GM23338 (cell line): ENCODE measurements around the gene ATN1. TPM values are rescaled to one million over a fixed set of nuclear protein-coding genes. Genes with fewer than 3 reads are reported as not detected.

Source experiments
- ATAC-seq: fragments of 200-7000 bp; cut with Tn5 transposase; 3 replicates; pipeline ENCODE4 v1.9.1; 2020
- DNase-seq: peaks from one replicate; pipeline ENCODE4 v3.0.0-alpha.2; 2015; ENCODE audit warnings: low spot score
- H2AFZ ChIP-seq: fragments of 200-600 bp; sonication (generic); 2 replicates; pipeline ENCODE4 v1.8.0; 2016; ENCODE audit warnings: antibody characterized with exemption, mild to moderate bottlenecking, moderate library complexity
- H3F3A ChIP-seq: fragments of 200-600 bp; sonication (generic); replicated peaks from 2 replicates; pipeline ENCODE4 v1.8.0; 2017; ENCODE audit warnings: antibody characterized with exemption, mixed run types, low read depth
- H3K27ac ChIP-seq: fragments of 200-600 bp; sonication (generic); 2 replicates; pipeline ENCODE4 v1.6.1; 2016; ENCODE audit warnings: low read depth
- H3K27me3 ChIP-seq: fragments of 200-600 bp; sonication (generic); 2 replicates; pipeline ENCODE4 v1.8.0; 2016; ENCODE audit warnings: mild to moderate bottlenecking, mixed run types, moderate library complexity; ENCODE audit not compliant: insufficient read depth
- H3K36me3 ChIP-seq: fragments of 200-600 bp; sonication (generic); 2 replicates; pipeline ENCODE4 v1.8.0; 2016; ENCODE audit warnings: mild to moderate bottlenecking; ENCODE audit not compliant: insufficient read depth
- H3K4me1 ChIP-seq: fragments of 200-600 bp; sonication (generic); 2 replicates; pipeline ENCODE4 v1.8.0; 2016; ENCODE audit warnings: mild to moderate bottlenecking, moderate library complexity; ENCODE audit not compliant: insufficient read depth
- H3K4me2 ChIP-seq: fragments of 200-600 bp; sonication (generic); 2 replicates; pipeline ENCODE4 v1.7.1; 2017; ENCODE audit warnings: mixed run types
- H3K4me3 ChIP-seq: fragments of 200-600 bp; sonication (generic); 2 replicates; pipeline ENCODE4 v1.6.1; 2016; ENCODE audit warnings: mixed run types
- H3K79me2 ChIP-seq: fragments of 200-600 bp; sonication (generic); replicated peaks from 2 replicates; pipeline ENCODE4 v1.8.0; 2017; ENCODE audit warnings: mild to moderate bottlenecking; ENCODE audit not compliant: insufficient read depth
- H3K9me2 ChIP-seq: fragments of 200-600 bp; sonication (generic); 2 replicates; pipeline ENCODE4 v1.8.0; 2017; ENCODE audit not compliant: insufficient read depth
- H4K20me1 ChIP-seq: fragments of 200-600 bp; sonication (generic); replicated peaks from 2 replicates; pipeline ENCODE4 v1.8.0; 2017; ENCODE audit warnings: mild to moderate bottlenecking; ENCODE audit not compliant: insufficient read depth
- H3K27ac Mint-ChIP-seq: 2 replicates; pipeline ENCODE4 v1.8.0; 2020; ENCODE audit warnings: inconsistent platforms, mild to moderate bottlenecking, moderate library complexity, mixed read lengths
- H3K27me3 Mint-ChIP-seq: 3 replicates; pipeline ENCODE4 v1.8.0; 2022; ENCODE audit warnings: low read depth, mild to moderate bottlenecking, moderate library complexity, mixed read lengths, inconsistent platforms; ENCODE audit not compliant: insufficient read depth, poor library complexity
- H3K36me3 Mint-ChIP-seq: 3 replicates; pipeline ENCODE4 v1.8.0; 2021; ENCODE audit warnings: low read depth, mild to moderate bottlenecking, inconsistent platforms, moderate library complexity, mixed read lengths
- H3K4me1 Mint-ChIP-seq: 3 replicates; pipeline ENCODE4 v1.8.0; 2020; ENCODE audit warnings: mild to moderate bottlenecking, inconsistent platforms, mixed read lengths
- H3K4me3 Mint-ChIP-seq: 3 replicates; pipeline ENCODE4 v1.8.0; 2021; ENCODE audit warnings: moderate library complexity, mild to moderate bottlenecking, inconsistent platforms, mixed read lengths
- H3K9me3 Mint-ChIP-seq: 3 replicates; pipeline ENCODE4 v1.8.0; 2020; ENCODE audit warnings: moderate library complexity, mild to moderate bottlenecking, inconsistent platforms, mixed read lengths
- CTCF ChIP-seq, 2 experiments: fragments of 200-600 bp in 1 of 2; sonication (generic) in 1 of 2; conservative IDR thresholded peaks; 2 replicates each; pipeline versions ENCODE4 v1.5.1 to v1.6.1; 2016 to 2017; ENCODE audit warnings: antibody characterized with exemption in 2 of 2, low read depth in 2 of 2, mild to moderate bottlenecking in 2 of 2, moderate library complexity in 1 of 2
- EZH2 ChIP-seq: fragments of 200-600 bp; sonication (generic); IDR thresholded peaks from one replicate; pipeline ENCODE4 v1.8.0; 2017; ENCODE audit warnings: antibody characterized with exemption, mild to moderate bottlenecking, low read depth; ENCODE audit not compliant: unreplicated experiment
- EZH2phosphoT487 ChIP-seq: fragments of 200-600 bp; sonication (generic); IDR thresholded peaks from one replicate; pipeline ENCODE4 v1.8.1; 2018; ENCODE audit warnings: antibody characterized with exemption; ENCODE audit not compliant: unreplicated experiment
- JUNB ChIP-seq: IDR thresholded peaks from one replicate; pipeline ENCODE4 v1.6.1; 2016; ENCODE audit warnings: antibody characterized with exemption; ENCODE audit not compliant: unreplicated experiment
- STAT1 ChIP-seq: IDR thresholded peaks from one replicate; pipeline ENCODE4 v1.6.1; 2016; ENCODE audit warnings: antibody characterized with exemption; ENCODE audit not compliant: unreplicated experiment
- ZNF462 ChIP-seq: fragments of 250-450 bp; sonication (Bioruptor Pico); IDR thresholded peaks from 2 replicates; pipeline ENCODE4 v1.5.0; 2020; ENCODE audit warnings: mild to moderate bottlenecking, moderate library complexity
- polyA plus RNA-seq: library from polyadenylated mRNA; unstranded; fragments of >200 nt; fragmentation: Nextera tagmentation; extraction: Ambion mirVana; gene quantifications from 2 replicates; pipeline ENCODE4 v1.2.1, GENCODE V29; 2016
- total RNA-seq: library from RNA; depleted of rRNA; stranded (reverse); fragments of >200 nt; shearing (Covaris generic); gene quantifications from 2 replicates; pipeline ENCODE4 v1.2.3, GENCODE V29; 2014

The ATN1 gene
- total and polyA plus RNA-seq, 2 experiments from 2014 or later: 27.2 to 49.6 TPM

GRCh38 chr12:6963791-6964413 lies 36.1 kb downstream of the ATN1 start:
- Histone ChIP-seq H3K27me3 (no peaks in the 10 kb centered on the region), H3K4me2 (peak overlapping the region; percentile 98), H2AFZ (no peak overlapping the region), H3F3A (peaks cover 60% of the 10 kb centered on the region), H3K79me2 (peaks cover 35% of the 10 kb centered on the region), H4K20me1 (peaks cover 7% of the 10 kb centered on the region; the same call in 1 of the 2 replicates), H3K4me1 (peaks cover 40% of the 10 kb centered on the region), H3K27ac (peak overlapping the region; percentile 98), H3K36me3 (peaks cover 28% of the 10 kb centered on the region), H3K4me3 (peak overlapping the region; percentile 95), H3K9me2 (no peaks in the 10 kb centered on the region)
- Mint-ChIP-seq H3K9me3 (no peaks in the 10 kb centered on the region), H3K4me1 (peaks cover 58% of the 10 kb centered on the region), H3K36me3 (peaks cover 50% of the 10 kb centered on the region), H3K27ac (peak overlapping the region; percentile 93), H3K4me3 (peak overlapping the region; percentile 86), H3K27me3 (peaks cover 25% of the 10 kb centered on the region)
- no peak for TF ChIP-seq CTCF (conservative IDR thresholded peaks at IDR 0.05; ENCODE audit: low read depth in 2 of 2)
- TF ChIP-seq JUNB: no peak
- no peak for TF ChIP-seq EZH2
- no peak for TF ChIP-seq EZH2phosphoT487
- no peak for TF ChIP-seq STAT1
- TF ChIP-seq ZNF462 (CRISPR knock-in tag): no peak
- ATAC-seq (no peak), DNase-seq (no peak)
